GM23338 (cell line): ENCODE data around the gene PEAR1.

ENCODE experiments used
- CREB1 ChIP-seq: fragments of 250-450 bp; sonication (Bioruptor Pico); IDR thresholded peaks from 2 replicates; pipeline ENCODE4 v1.5.0; 2020; ENCODE audit warnings: low read depth, mild to moderate bottlenecking, moderate library complexity
- CTCF ChIP-seq, 2 experiments: fragments of 200-600 bp in 1 of 2; sonication (generic) in 1 of 2; conservative IDR thresholded peaks; 2 replicates each; pipeline versions ENCODE4 v1.5.1 to v1.6.1; 2016 to 2017; ENCODE audit warnings: antibody characterized with exemption in 2 of 2, low read depth in 2 of 2, mild to moderate bottlenecking in 2 of 2, moderate library complexity in 1 of 2
- EZH2 ChIP-seq: fragments of 200-600 bp; sonication (generic); IDR thresholded peaks from one replicate; pipeline ENCODE4 v1.8.0; 2017; ENCODE audit warnings: antibody characterized with exemption, mild to moderate bottlenecking, low read depth; ENCODE audit not compliant: unreplicated experiment
- EZH2phosphoT487 ChIP-seq: fragments of 200-600 bp; sonication (generic); IDR thresholded peaks from one replicate; pipeline ENCODE4 v1.8.1; 2018; ENCODE audit warnings: antibody characterized with exemption; ENCODE audit not compliant: unreplicated experiment
- JUNB ChIP-seq: IDR thresholded peaks from one replicate; pipeline ENCODE4 v1.6.1; 2016; ENCODE audit warnings: antibody characterized with exemption; ENCODE audit not compliant: unreplicated experiment
- NANOG ChIP-seq: IDR thresholded peaks from 2 replicates; pipeline ENCODE4 v1.6.1; 2016; ENCODE audit warnings: antibody characterized with exemption, borderline replicate concordance
- POLR2AphosphoS5 ChIP-seq: IDR thresholded peaks from 2 replicates; pipeline ENCODE4 v1.6.1; 2016; ENCODE audit warnings: antibody characterized with exemption, low read depth
- REST ChIP-seq: IDR thresholded peaks from one replicate; pipeline ENCODE4 v1.6.1; 2018; ENCODE audit warnings: antibody characterized with exemption; ENCODE audit not compliant: unreplicated experiment
- STAT1 ChIP-seq: IDR thresholded peaks from one replicate; pipeline ENCODE4 v1.6.1; 2016; ENCODE audit warnings: antibody characterized with exemption; ENCODE audit not compliant: unreplicated experiment
- ZNF114 ChIP-seq: fragments of 250-450 bp; sonication (Bioruptor Pico); IDR thresholded peaks from 2 replicates; pipeline ENCODE4 v1.5.0; 2020; ENCODE audit warnings: mild to moderate bottlenecking, moderate library complexity
- ZNF331 ChIP-seq: fragments of 250-450 bp; sonication (Bioruptor Pico); IDR thresholded peaks from 2 replicates; pipeline ENCODE4 v1.5.0; 2020; ENCODE audit warnings: low read depth, mild to moderate bottlenecking, moderate library complexity
- ZNF462 ChIP-seq: fragments of 250-450 bp; sonication (Bioruptor Pico); IDR thresholded peaks from 2 replicates; pipeline ENCODE4 v1.5.0; 2020; ENCODE audit warnings: mild to moderate bottlenecking, moderate library complexity
- TF ChIP-seq, protein P1 (sequence below): IDR thresholded peaks from 2 replicates; pipeline ENCODE4 v1.6.1; 2016; ENCODE audit warnings: antibody characterized with exemption

- TF ChIP-seq CTCF (conservative IDR thresholded peaks at IDR 0.05; ENCODE audit: low read depth in 2 of 2) = peak in 1 of 2 experiments; percentile 42; a peak in 3 of 4 replicates
- no peak for TF ChIP-seq POLR2AphosphoS5
- no peak for TF ChIP-seq EZH2phosphoT487
- no peak for TF ChIP-seq ZNF331 (CRISPR knock-in tag)
- TF ChIP-seq ZNF462 = no peak
- TF ChIP-seq CREB1 (CRISPR knock-in tag) = no peak
- TF ChIP-seq REST = no peak
- TF ChIP-seq EZH2 = no peak
- TF ChIP-seq ZNF114 = no peak
- TF ChIP-seq NANOG = no peak
- TF ChIP-seq, protein P1, sequence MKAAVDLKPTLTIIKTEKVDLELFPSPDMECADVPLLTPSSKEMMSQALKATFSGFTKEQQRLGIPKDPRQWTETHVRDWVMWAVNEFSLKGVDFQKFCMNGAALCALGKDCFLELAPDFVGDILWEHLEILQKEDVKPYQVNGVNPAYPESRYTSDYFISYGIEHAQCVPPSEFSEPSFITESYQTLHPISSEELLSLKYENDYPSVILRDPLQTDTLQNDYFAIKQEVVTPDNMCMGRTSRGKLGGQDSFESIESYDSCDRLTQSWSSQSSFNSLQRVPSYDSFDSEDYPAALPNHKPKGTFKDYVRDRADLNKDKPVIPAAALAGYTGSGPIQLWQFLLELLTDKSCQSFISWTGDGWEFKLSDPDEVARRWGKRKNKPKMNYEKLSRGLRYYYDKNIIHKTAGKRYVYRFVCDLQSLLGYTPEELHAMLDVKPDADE = no peak
- no peak for TF ChIP-seq STAT1
- no peak for TF ChIP-seq JUNB
Observed at GRCh38 chr1:156912861-156913808, 19.6 kb downstream of the PEAR1 start.
